Measurements from ENCODE around the gene OR2A12.

GRCh38 chr7:144133307-144133706, 47.2 kb downstream of the OR2A12 start:
- TF ChIP-seq CTCF (IDR thresholded peaks at IDR 0.05) (no peak), MEF2A (IDR thresholded peaks at IDR 0.05; ENCODE audit: borderline replicate concordance, low read depth) (no peak), CHD2 (IDR thresholded peaks at IDR 0.05; ENCODE audit: low read length, partially characterized antibody) (no peak), EP300 (IDR thresholded peaks at IDR 0.05; ENCODE audit: borderline replicate concordance in 1 of 2, low read depth in 1 of 2, low read length in 1 of 2) (no peak)

Measured in SK-N-SH (cell line).